GM19240 (cell line): ENCODE results near the gene ATG4B.
"Not testable (repeated sequence)": the region's sequence is repeated elsewhere in the genome, so short reads cannot be mapped to it uniquely, and the experiment has no call there.

Experiments
- DNase-seq: peaks from one replicate; pipeline ENCODE4 v3.0.0; 2011; ENCODE audit warnings: low spot score; ENCODE audit not compliant: insufficient read length

The ATG4B gene

GRCh38 chr2:241637018-241637794 lies at the start of gene ATG4B, which contains the start of gene THAP4:
Gene ATG4B (plus strand): TSS chr2:241637693. CDS start chr2:241637715, 22 bp downstream.
Gene THAP4 (minus strand): TSS chr2:241637158. CDS start chr2:241637017, 141 bp downstream.
- DNase-seq, result peak; percentile 96

GRCh38 chr2:241589863-241590262 lies 47.6 kb upstream of the ATG4B start:
- not testable (repeated sequence) for DNase-seq

- DNase-seq, result not testable (repeated sequence)
Observed at GRCh38 chr2:241590496-241591455, 46.7 kb upstream of the ATG4B start.

GRCh38 chr2:241592126-241592845 lies 45.2 kb upstream of the ATG4B start:
- no peak for DNase-seq

GRCh38 chr2:241593271-241593670 lies 44.2 kb upstream of the ATG4B start:
- no peak for DNase-seq

- no peak for DNase-seq
Observed at GRCh38 chr2:241595600-241596140, 41.8 kb upstream of the ATG4B start.

- no peak for DNase-seq
Observed at GRCh38 chr2:241597561-241597960, 39.9 kb upstream of the ATG4B start.

GRCh38 chr2:241598061-241598460 lies 39.4 kb upstream of the ATG4B start:
- DNase-seq, result no peak

GRCh38 chr2:241598487-241598886 lies 39.0 kb upstream of the ATG4B start:
- DNase-seq, result no peak

- DNase-seq, result no peak
Observed at GRCh38 chr2:241599615-241600014, 37.9 kb upstream of the ATG4B start.

GRCh38 chr2:241601841-241602240 lies 35.7 kb upstream of the ATG4B start:
- DNase-seq, result no peak

- DNase-seq, result no peak
Observed at GRCh38 chr2:241602720-241603119, 34.8 kb upstream of the ATG4B start.

GRCh38 chr2:241603686-241604085 lies 33.8 kb upstream of the ATG4B start:
- DNase-seq, result no peak

- no peak for DNase-seq
Observed at GRCh38 chr2:241606186-241606585, 31.3 kb upstream of the ATG4B start.

- no peak for DNase-seq
Observed at GRCh38 chr2:241607162-241607885, 30.2 kb upstream of the ATG4B start.

GRCh38 chr2:241608881-241609280 lies 28.6 kb upstream of the ATG4B start:
- no peak for DNase-seq

GRCh38 chr2:241609859-241610793 lies 27.4 kb upstream of the ATG4B start:
- peak; percentile 82 for DNase-seq

GRCh38 chr2:241611062-241611461 lies 26.4 kb upstream of the ATG4B start:
- no peak for DNase-seq
